Stimulated activated naive B cell treated with anti-CD40 and anti-IgM and Interleukin-4, amounts not matched to agents 10 μg/mL and 1 μg/mL and 100 μg/mL, for 72 hours (primary cell): ENCODE measurements around the gene CNGA4.

Source experiments
- ATAC-seq, 2 donors: fragments of 150-1000 bp; cut with Tn5 transposase; replicated peaks; 2 replicates each; pipeline ENCODE4 v1.10.0; 2021; ENCODE audit warnings: moderate library complexity in 1 of 2
- DNase-seq: peaks from one replicate; pipeline ENCODE4 v3.0.0; 2021
- H3K27ac Mint-ChIP-seq: one replicate; pipeline ENCODE4 v1.8.0; 2022; ENCODE audit warnings: mild to moderate bottlenecking, mixed read lengths
- H3K27me3 Mint-ChIP-seq, 2 donors: one replicate each; pipeline ENCODE4 v1.8.0; 2022; ENCODE audit warnings: mixed read lengths in 2 of 2
- H3K36me3 Mint-ChIP-seq, 2 donors: one replicate each; pipeline ENCODE4 v1.8.0; 2022; ENCODE audit warnings: mixed read lengths in 2 of 2, mild to moderate bottlenecking in 1 of 2
- H3K4me1 Mint-ChIP-seq, 2 donors: one replicate each; pipeline ENCODE4 v1.8.0; 2022; ENCODE audit warnings: mixed read lengths in 2 of 2, mild to moderate bottlenecking in 1 of 2
- H3K4me3 Mint-ChIP-seq, 2 donors: one replicate each; pipeline ENCODE4 v1.8.0; 2022; ENCODE audit warnings: mild to moderate bottlenecking in 2 of 2, mixed read lengths in 2 of 2, moderate library complexity in 1 of 2
- H3K9me3 Mint-ChIP-seq, 2 donors: one replicate each; pipeline ENCODE4 v1.8.0; 2022; ENCODE audit warnings: mixed read lengths in 2 of 2, mild to moderate bottlenecking in 1 of 2

The CNGA4 gene

GRCh38 chr11:6210274-6210955 lies 28.5 kb upstream of the CNGA4 start:
- Mint-ChIP-seq H3K36me3 (peaks cover 11 to 24% of the 10 kb centered on the region in 2 donors), H3K9me3 (no peaks in the 10 kb centered on the region), H3K4me3 (no peak overlapping the region), H3K27ac (no peak overlapping the region), H3K27me3 (no peaks in the 10 kb centered on the region), H3K4me1 (no peaks in the 10 kb centered on the region)
- DNase-seq = no peak
- no peak for ATAC-seq

GRCh38 chr11:6214530-6214929 lies 24.4 kb upstream of the CNGA4 start:
- H3K36me3 Mint-ChIP-seq = peaks cover 25 to 40% of the 10 kb centered on the region in 2 donors
- no peak overlapping the region for H3K27ac Mint-ChIP-seq
- DNase-seq = no peak
- H3K9me3 Mint-ChIP-seq = no peaks in the 10 kb centered on the region
- no peaks in the 10 kb centered on the region for H3K27me3 Mint-ChIP-seq
- no peak overlapping the region for H3K4me3 Mint-ChIP-seq
- ATAC-seq = no peak
- H3K4me1 Mint-ChIP-seq = no peaks in the 10 kb centered on the region

DNA sequence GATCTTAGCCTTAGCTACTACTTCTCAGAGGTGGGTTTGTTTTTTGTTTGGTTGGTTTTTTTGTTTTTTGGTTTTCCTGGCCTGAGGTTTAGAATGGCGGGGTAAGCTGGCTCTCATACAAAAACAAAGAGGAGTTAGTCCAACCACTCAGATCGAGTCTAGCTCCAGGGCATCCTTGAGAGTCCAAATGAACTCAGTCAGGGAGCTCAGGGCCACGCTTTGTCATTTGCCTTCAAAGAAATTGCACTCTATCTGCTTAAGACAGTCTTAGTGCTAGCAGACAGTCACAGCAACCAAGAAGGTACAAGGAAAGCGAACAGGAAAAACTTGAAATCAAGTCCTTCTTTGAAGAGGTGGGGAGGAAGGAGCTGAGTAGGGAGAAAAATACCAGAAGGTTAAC lies 22.4 kb upstream of the CNGA4 start:
- Mint-ChIP-seq H3K4me3 (no peak overlapping the region), H3K27me3 (no peaks in the 10 kb centered on the region), H3K9me3 (no peaks in the 10 kb centered on the region), H3K27ac (no peak overlapping the region), H3K4me1 (peaks cover 0 to 1% of the 10 kb centered on the region in 2 donors), H3K36me3 (peaks cover 28 to 44% of the 10 kb centered on the region in 2 donors)
- ATAC-seq (no peak), DNase-seq (no peak)

GRCh38 chr11:6217722-6218121 lies 21.2 kb upstream of the CNGA4 start:
- no peaks in the 10 kb centered on the region for H3K27me3 Mint-ChIP-seq
- H3K9me3 Mint-ChIP-seq = no peaks in the 10 kb centered on the region
- H3K36me3 Mint-ChIP-seq = peaks cover 35 to 53% of the 10 kb centered on the region in 2 donors
- DNase-seq (no peak), ATAC-seq (no peak)
- H3K27ac Mint-ChIP-seq = no peak overlapping the region
- no peak overlapping the region for H3K4me3 Mint-ChIP-seq
- H3K4me1 Mint-ChIP-seq = peaks cover 0 to 5% of the 10 kb centered on the region in 2 donors

DNA sequence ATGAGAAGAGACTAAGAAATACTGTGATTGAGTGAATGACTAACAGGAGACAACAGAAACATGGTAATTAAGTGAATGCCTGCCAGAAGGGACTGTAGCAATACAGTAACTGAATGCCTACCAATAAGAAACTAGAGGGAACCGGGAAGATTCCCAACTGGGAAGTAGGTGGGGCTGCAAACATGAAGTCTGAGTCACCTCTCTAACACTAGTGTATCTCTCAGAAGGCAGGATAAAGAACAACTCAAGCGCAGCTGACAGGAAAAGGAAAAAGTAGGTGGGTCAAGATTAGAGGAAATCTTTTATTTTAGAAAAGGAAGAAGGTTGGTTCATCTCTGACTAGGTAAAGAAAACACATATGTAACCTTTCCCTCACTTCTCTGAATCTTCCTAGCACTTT lies 19.5 kb upstream of the CNGA4 start:
- DNase-seq (no peak), ATAC-seq (no peak)
- no peaks in the 10 kb centered on the region for H3K9me3 Mint-ChIP-seq
- H3K4me3 Mint-ChIP-seq = no peak overlapping the region
- peaks cover 0 to 5% of the 10 kb centered on the region in 2 donors for H3K4me1 Mint-ChIP-seq
- no peak overlapping the region for H3K27ac Mint-ChIP-seq
- H3K27me3 Mint-ChIP-seq = no peaks in the 10 kb centered on the region
- H3K36me3 Mint-ChIP-seq = peaks cover 41 to 59% of the 10 kb centered on the region in 2 donors

DNA sequence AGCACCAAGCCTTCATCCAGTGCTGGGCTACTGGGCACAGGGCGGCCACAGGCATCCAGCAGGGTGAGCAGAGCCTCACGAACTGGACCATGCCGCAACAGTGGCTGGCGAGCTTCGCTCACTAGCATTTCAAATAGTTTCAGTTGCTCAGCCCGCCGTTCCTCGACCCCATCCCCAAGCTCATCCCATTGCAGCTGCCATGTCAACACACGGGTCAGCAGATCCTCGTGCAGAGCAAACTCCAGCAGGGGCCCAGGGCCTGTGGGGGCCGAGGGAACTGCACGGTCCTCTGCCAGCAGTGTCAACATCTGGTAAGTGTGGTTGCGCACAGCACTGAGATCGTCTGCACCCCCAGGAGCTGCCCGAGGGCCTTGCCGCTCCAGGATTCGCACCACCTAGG lies 15.0 kb upstream of the CNGA4 start:
- no peak for ATAC-seq
- Mint-ChIP-seq H3K4me1 (peaks cover 15 to 26% of the 10 kb centered on the region in 2 donors), H3K27ac (no peak overlapping the region), H3K36me3 (peaks cover 35 to 47% of the 10 kb centered on the region in 2 donors), H3K4me3 (no peak overlapping the region), H3K9me3 (no peaks in the 10 kb centered on the region), H3K27me3 (no peaks in the 10 kb centered on the region)
- DNase-seq = no peak

DNA sequence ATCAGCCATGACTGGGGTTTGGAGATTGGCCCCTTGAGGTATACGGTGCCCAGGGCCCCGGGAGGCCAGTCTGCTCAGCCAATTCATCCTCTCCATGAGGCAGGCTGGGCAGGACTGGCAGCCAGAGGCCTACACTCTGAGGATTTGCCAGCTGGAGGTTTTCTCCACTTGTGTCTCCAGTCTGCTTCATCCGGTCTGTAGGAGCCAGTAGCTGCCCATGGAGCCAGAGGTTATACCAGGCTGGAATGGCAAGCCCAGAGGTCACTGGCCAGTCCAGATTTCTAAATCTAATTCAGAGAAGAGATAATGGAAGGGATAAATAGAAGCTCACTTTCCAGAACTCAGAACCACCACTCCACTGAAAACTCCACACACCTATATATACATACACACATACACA lies 14.5 kb upstream of the CNGA4 start:
- no peaks in the 10 kb centered on the region for H3K27me3 Mint-ChIP-seq
- peaks cover 17 to 28% of the 10 kb centered on the region in 2 donors for H3K4me1 Mint-ChIP-seq
- H3K36me3 Mint-ChIP-seq = peaks cover 33 to 45% of the 10 kb centered on the region in 2 donors
- no peaks in the 10 kb centered on the region for H3K9me3 Mint-ChIP-seq
- no peak overlapping the region for H3K27ac Mint-ChIP-seq
- no peak for ATAC-seq
- DNase-seq = no peak
- no peak overlapping the region for H3K4me3 Mint-ChIP-seq

DNA sequence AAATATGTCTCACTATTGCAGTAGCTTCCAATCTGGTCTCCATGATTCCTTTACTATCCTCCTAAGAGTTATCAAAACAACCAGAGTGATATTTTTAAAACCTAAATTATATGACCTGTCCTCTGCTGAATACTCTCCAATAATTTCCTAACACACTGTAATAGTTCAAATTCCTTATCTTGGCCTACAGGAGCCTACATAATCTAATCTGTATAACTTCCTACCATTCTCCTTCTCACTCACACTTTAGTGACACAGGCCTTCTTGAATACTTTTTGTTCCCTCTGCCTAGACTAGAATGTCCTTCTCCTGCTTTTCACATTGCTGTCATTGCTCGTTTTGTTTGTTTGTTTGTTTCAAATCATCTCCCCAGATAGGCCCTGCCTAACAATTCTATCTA lies 13.9 kb upstream of the CNGA4 start:
- H3K27ac Mint-ChIP-seq = no peak overlapping the region

DNA sequence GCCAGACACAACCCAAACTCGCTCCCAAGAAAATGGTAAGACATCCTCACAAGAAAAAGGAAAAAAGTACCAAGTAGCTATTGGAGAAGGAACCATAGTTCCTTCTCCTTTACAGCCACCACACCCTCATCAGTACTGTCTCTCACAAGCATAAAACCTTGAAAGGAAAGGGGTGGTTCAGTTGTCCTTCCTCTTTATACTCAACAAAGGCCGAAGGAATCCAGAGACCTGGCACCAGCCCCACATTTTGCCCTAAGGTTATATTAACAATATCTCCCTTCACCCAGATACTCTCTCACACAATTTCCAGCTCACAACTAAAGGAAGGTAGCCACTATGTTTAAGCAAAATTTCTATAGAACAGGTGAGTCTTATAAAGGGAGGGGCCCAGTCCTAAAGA lies 13.0 kb upstream of the CNGA4 start:
- no peak overlapping the region for H3K4me3 Mint-ChIP-seq
- no peaks in the 10 kb centered on the region for H3K9me3 Mint-ChIP-seq
- H3K36me3 Mint-ChIP-seq = peaks cover 31 to 40% of the 10 kb centered on the region in 2 donors
- H3K27ac Mint-ChIP-seq = no peak overlapping the region
- peak in 1 of 2 donors; percentile 27 for ATAC-seq
- peaks cover 28 to 42% of the 10 kb centered on the region in 2 donors for H3K4me1 Mint-ChIP-seq
- DNase-seq = no peak
- no peaks in the 10 kb centered on the region for H3K27me3 Mint-ChIP-seq

More for the DNA sequence above, 13.9 kb upstream of the CNGA4 start:
- Mint-ChIP-seq H3K4me1 (peaks cover 22 to 34% of the 10 kb centered on the region in 2 donors), H3K4me3 (no peak overlapping the region), H3K27me3 (no peaks in the 10 kb centered on the region), H3K36me3 (peaks cover 35 to 44% of the 10 kb centered on the region in 2 donors), H3K9me3 (no peaks in the 10 kb centered on the region)
- no peak for ATAC-seq
- DNase-seq = no peak

GRCh38 chr11:6228520-6228919 lies 10.4 kb upstream of the CNGA4 start:
- no peaks in the 10 kb centered on the region for H3K27me3 Mint-ChIP-seq
- H3K4me1 Mint-ChIP-seq = peaks cover 31 to 50% of the 10 kb centered on the region in 2 donors
- no peak overlapping the region for H3K4me3 Mint-ChIP-seq
- DNase-seq (no peak), ATAC-seq (no peak)
- H3K9me3 Mint-ChIP-seq = no peaks in the 10 kb centered on the region
- H3K27ac Mint-ChIP-seq = no peak overlapping the region
- peaks cover 19 to 29% of the 10 kb centered on the region in 2 donors for H3K36me3 Mint-ChIP-seq

DNA sequence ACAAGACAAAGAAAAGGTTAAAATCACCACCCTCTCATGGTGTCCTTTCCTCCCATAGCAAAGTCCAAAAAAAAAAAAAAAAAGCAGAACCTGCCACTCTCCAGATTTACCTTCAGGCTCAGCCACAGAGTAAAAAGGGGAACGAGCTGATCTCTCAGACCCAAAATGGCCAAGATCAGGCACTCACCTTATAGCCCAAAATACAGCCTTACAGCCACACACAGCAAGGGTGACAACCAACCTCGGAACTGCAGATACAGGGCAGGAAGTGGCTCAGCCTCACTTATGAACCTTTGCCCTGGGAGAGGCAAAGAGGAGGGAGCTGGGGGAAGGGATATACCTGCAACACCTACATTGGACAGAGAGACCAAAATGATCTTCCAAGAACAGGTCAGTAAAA lies 9.0 kb upstream of the CNGA4 start:
- H3K27ac Mint-ChIP-seq = no peak overlapping the region
- H3K9me3 Mint-ChIP-seq = no peaks in the 10 kb centered on the region
- no peaks in the 10 kb centered on the region for H3K27me3 Mint-ChIP-seq
- H3K4me3 Mint-ChIP-seq = no peak overlapping the region
- peaks cover 10 to 22% of the 10 kb centered on the region in 2 donors for H3K36me3 Mint-ChIP-seq
- H3K4me1 Mint-ChIP-seq = peaks cover 37 to 56% of the 10 kb centered on the region in 2 donors
- ATAC-seq (no peak), DNase-seq (no peak)

- ATAC-seq (no peak), DNase-seq (no peak)
- Mint-ChIP-seq H3K27me3 (no peaks in the 10 kb centered on the region), H3K4me3 (peak overlapping the region in 1 of 2 donors; percentile 9), H3K4me1 (peaks cover 29 to 40% of the 10 kb centered on the region in 2 donors), H3K9me3 (no peaks in the 10 kb centered on the region), H3K36me3 (peaks cover 4 to 16% of the 10 kb centered on the region in 2 donors), H3K27ac (no peak overlapping the region)
Observed at GRCh38 chr11:6232899-6233298, 6.0 kb upstream of the CNGA4 start.

DNA sequence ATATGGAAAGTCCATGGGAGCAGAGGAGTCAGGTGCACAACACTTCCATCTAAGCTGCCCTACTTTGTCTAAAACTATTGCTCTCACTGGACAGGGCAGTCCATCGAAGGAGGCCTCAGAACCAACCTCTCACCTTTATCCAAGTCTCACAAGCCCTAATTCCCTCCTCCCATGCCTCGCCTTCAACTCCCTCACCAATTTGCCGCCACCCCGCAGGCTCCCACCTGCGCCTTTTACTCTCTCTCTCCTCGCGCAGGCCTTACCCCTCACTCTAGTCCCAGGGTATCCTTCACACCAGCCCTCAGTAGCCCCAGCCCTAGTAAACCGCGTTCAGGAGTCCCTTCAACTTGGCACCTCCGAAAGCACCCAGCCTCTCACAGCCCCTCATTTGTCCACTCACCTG lies 4.9 kb upstream of the CNGA4 start:
- Mint-ChIP-seq H3K36me3 (peaks cover 4 to 13% of the 10 kb centered on the region in 2 donors), H3K27ac (peak overlapping the region; percentile 98), H3K4me1 (peaks cover 29 to 40% of the 10 kb centered on the region in 2 donors), H3K27me3 (no peaks in the 10 kb centered on the region), H3K4me3 (peak overlapping the region; percentile 98 to 99), H3K9me3 (no peaks in the 10 kb centered on the region)
- ATAC-seq (peak in 1 of 2 donors; percentile 1), DNase-seq (no peak)

GRCh38 chr11:6234387-6235107 lies 4.3 kb upstream of the CNGA4 start, which contains the start of gene FHIP1B:
TSS of gene FHIP1B (minus strand) at chr11:6234636. CDS start at chr11:6224516, 10,120 bp downstream.
- DNase-seq (peak; percentile 100), ATAC-seq (peak; percentile 91 to 92)
- Mint-ChIP-seq H3K36me3 (peaks cover under 1 to 9% of the 10 kb centered on the region in 2 donors), H3K4me3 (peak within 1 kb of the TSS; percentile 98 to 99), H3K4me1 (peaks cover 27 to 36% of the 10 kb centered on the region in 2 donors), H3K27me3 (peaks cover 0 to 4% of the 10 kb centered on the region in 2 donors), H3K9me3 (no peaks in the 10 kb centered on the region), H3K27ac (peak within 1 kb of the TSS; percentile 98)

DNA sequence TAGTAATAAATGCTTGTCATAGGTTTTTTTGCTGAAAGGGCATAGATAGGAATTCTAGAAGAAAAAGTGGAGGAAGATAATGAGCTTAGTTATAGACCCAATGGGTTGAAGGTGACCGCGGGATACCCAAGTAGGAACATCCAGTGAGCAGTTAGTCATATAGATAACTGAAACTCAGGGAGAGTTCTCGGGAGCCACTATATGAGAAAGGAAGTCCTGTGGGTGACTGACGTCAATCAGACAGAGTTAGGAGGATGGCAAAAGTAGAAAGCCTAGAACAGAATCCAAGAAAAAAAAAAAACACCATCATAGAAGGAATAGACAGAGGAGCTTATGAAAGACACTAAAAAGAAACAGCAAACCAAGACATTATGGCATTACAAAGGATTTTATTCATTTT lies 1.6 kb upstream of the CNGA4 start:
- Mint-ChIP-seq H3K4me1 (peaks cover 17 to 27% of the 10 kb centered on the region in 2 donors), H3K4me3 (no peak overlapping the region), H3K9me3 (no peaks in the 10 kb centered on the region), H3K27me3 (peaks cover 13% of the 10 kb centered on the region in 2 donors), H3K27ac (no peak overlapping the region), H3K36me3 (no peaks in the 10 kb centered on the region)
- DNase-seq (no peak), ATAC-seq (no peak)
